Measurements from ENCODE around the gene PARD3B.

Gene PARD3B

DNA sequence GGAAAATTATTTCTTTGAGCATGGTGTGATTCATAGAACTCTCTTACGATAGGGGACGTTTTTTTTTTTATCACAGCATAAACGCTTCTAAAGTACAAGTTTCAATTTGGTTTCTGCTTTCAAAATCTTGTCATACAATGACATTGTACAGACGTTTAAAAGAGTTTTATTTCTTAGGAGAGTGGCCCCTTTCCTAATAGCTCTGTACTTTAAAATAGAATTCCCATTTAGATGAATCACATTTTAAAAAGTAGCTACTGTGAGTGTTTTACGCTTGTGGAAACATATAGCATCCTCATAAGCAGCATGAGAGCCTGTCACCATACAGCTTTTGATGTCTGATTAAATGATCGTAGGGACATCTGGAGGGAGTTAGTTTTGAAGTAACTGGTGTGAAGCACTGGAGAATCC is 510.9 kb downstream of the PARD3B start:
- no peak overlapping the region for H3K4me3 ChIP-seq (replicated peaks; ENCODE audit: low read depth, low read length)
- TF ChIP-seq, protein P1, sequence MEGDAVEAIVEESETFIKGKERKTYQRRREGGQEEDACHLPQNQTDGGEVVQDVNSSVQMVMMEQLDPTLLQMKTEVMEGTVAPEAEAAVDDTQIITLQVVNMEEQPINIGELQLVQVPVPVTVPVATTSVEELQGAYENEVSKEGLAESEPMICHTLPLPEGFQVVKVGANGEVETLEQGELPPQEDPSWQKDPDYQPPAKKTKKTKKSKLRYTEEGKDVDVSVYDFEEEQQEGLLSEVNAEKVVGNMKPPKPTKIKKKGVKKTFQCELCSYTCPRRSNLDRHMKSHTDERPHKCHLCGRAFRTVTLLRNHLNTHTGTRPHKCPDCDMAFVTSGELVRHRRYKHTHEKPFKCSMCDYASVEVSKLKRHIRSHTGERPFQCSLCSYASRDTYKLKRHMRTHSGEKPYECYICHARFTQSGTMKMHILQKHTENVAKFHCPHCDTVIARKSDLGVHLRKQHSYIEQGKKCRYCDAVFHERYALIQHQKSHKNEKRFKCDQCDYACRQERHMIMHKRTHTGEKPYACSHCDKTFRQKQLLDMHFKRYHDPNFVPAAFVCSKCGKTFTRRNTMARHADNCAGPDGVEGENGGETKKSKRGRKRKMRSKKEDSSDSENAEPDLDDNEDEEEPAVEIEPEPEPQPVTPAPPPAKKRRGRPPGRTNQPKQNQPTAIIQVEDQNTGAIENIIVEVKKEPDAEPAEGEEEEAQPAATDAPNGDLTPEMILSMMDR (IDR thresholded peaks at IDR 0.05; ENCODE audit: insufficient read depth, low read length, poor library complexity, severe bottlenecking) = no peak
- DNase-seq (ENCODE audit: extremely low read depth, insufficient read length) = no peak

GRCh38 chr2:205058409-205058808 is 513.1 kb downstream of the PARD3B start:
- no peaks in the 10 kb centered on the region for H3K27me3 ChIP-seq (replicated peaks; ENCODE audit: control insufficient read depth, insufficient read depth, low read length)
- H3K4me3 ChIP-seq (replicated peaks; ENCODE audit: low read depth, low read length) = no peak overlapping the region
- H3K36me3 ChIP-seq (ENCODE audit: control insufficient read depth, insufficient read depth, low read length) = no peaks in the 10 kb centered on the region
- no peak for DNase-seq (ENCODE audit: extremely low read depth, insufficient read length)
- TF ChIP-seq, protein P1 (IDR thresholded peaks at IDR 0.05; ENCODE audit: insufficient read depth, low read length, poor library complexity, severe bottlenecking) = no peak

More for the DNA sequence above, 510.9 kb downstream of the PARD3B start:
- Histone ChIP-seq H3K27me3 (replicated peaks; ENCODE audit: control insufficient read depth, insufficient read depth, low read length) (no peaks in the 10 kb centered on the region), H3K36me3 (ENCODE audit: control insufficient read depth, insufficient read depth, low read length) (no peaks in the 10 kb centered on the region)

GRCh38 chr2:205060269-205060668 is 515.0 kb downstream of the PARD3B start:
- TF ChIP-seq, protein P1 (IDR thresholded peaks at IDR 0.05; ENCODE audit: insufficient read depth, low read length, poor library complexity, severe bottlenecking) = no peak
- no peaks in the 10 kb centered on the region for H3K27me3 ChIP-seq (replicated peaks; ENCODE audit: control insufficient read depth, insufficient read depth, low read length)
- no peak overlapping the region for H3K4me3 ChIP-seq (replicated peaks; ENCODE audit: low read depth, low read length)
- no peaks in the 10 kb centered on the region for H3K36me3 ChIP-seq (ENCODE audit: control insufficient read depth, insufficient read depth, low read length)
- DNase-seq (ENCODE audit: extremely low read depth, insufficient read length) = no peak

DNA sequence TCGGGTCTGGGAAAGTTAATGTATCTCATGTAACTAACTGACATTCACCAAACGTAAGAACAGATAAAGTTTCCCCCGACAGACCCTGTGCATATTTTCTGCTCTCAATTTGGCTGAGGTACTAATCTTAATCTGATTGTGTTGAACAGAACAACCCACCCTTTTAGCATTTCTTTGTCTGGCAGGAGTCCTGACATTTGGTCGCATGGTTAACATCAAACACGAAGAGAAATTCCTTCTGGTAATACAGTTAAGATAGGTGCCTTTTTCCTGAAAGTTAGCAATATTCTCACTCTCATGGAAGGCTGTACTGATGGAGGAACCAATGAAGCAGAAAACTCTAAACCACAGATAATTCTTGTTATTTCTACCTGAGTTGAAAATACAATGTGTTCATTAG is 520.8 kb downstream of the PARD3B start:
- Histone ChIP-seq H3K4me3 (replicated peaks; ENCODE audit: low read depth, low read length) (no peak overlapping the region), H3K27me3 (replicated peaks; ENCODE audit: control insufficient read depth, insufficient read depth, low read length) (no peaks in the 10 kb centered on the region), H3K36me3 (ENCODE audit: control insufficient read depth, insufficient read depth, low read length) (no peaks in the 10 kb centered on the region)
- TF ChIP-seq, protein P1 (IDR thresholded peaks at IDR 0.05; ENCODE audit: insufficient read depth, low read length, poor library complexity, severe bottlenecking) = no peak
- DNase-seq (ENCODE audit: extremely low read depth, insufficient read length) = no peak

DNA sequence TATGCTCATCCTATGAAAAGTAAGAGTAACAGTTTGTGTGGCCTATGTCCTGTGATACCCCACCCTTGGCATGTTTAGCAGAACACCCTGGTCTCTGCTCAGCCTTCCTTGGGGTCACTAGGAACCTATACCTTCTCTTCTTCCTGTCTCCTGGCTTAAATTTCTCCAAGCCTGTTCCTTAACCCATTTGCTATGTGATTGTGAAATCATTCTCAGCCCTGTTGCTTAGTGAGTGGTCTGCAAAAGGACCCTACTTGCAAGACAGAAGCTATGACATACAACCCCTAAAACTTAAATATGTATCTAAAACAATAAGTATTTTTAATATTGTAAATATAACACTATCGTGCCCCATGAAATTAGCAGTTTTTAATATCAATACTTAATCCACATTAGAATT is 524.7 kb downstream of the PARD3B start:
- Histone ChIP-seq H3K27me3 (replicated peaks; ENCODE audit: control insufficient read depth, insufficient read depth, low read length) (no peaks in the 10 kb centered on the region), H3K36me3 (ENCODE audit: control insufficient read depth, insufficient read depth, low read length) (no peaks in the 10 kb centered on the region), H3K4me3 (replicated peaks; ENCODE audit: low read depth, low read length) (no peak overlapping the region)
- TF ChIP-seq, protein P1 (IDR thresholded peaks at IDR 0.05; ENCODE audit: insufficient read depth, low read length, poor library complexity, severe bottlenecking) = no peak
- DNase-seq (ENCODE audit: extremely low read depth, insufficient read length) = no peak

DNA sequence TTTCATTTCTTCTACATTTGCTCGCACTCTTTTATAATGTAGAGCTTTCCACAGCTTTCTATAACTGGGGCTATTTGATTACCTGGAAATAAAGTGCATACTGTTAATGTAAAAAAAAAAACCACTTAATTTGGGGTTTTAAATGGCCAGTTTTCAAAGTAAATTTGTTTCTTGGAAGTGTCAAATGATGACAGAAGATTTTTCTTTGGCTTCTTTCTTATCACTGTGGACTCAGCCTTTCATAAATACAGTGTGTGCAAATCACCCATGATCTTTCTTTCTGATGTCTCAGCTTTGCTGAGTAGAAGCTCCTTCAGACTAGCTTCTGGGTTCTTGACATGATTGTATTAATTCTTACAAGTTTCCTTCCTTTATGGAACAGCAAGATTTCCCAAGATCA is 525.6 kb downstream of the PARD3B start:
- no peak overlapping the region for H3K4me3 ChIP-seq (replicated peaks; ENCODE audit: low read depth, low read length)
- DNase-seq (ENCODE audit: extremely low read depth, insufficient read length) = no peak
- TF ChIP-seq, protein P1 (IDR thresholded peaks at IDR 0.05; ENCODE audit: insufficient read depth, low read length, poor library complexity, severe bottlenecking) = no peak
- H3K27me3 ChIP-seq (replicated peaks; ENCODE audit: control insufficient read depth, insufficient read depth, low read length) = no peaks in the 10 kb centered on the region
- H3K36me3 ChIP-seq (ENCODE audit: control insufficient read depth, insufficient read depth, low read length) = no peaks in the 10 kb centered on the region
